Natural killer cell (primary cell): ENCODE data around the gene THSD1. TPM values are rescaled to one million over a fixed set of nuclear protein-coding genes. Genes with fewer than 3 reads are reported as not detected.

Experiments
- ATAC-seq, 3 donors: fragments of 150-1000 bp in 2 of 3; fragments of 200-7000 bp in 1 of 3; cut with Tn5 transposase; 1 replicate in 1 of 3; 2 replicates in 2 of 3; pipeline ENCODE4 v1.10.0; 2021; ENCODE audit warnings: mild to moderate bottlenecking in 2 of 3, moderate library complexity in 2 of 3
- DNase-seq, 2 donors: peaks; one replicate each; pipeline versions ENCODE4 v3.0.0 to v3.0.0-alpha.2; 2013 to 2021; ENCODE audit warnings: mixed read lengths in 1 of 2
- H3K27ac ChIP-seq: one replicate; pipeline ENCODE4 v1.5.1; 2013; ENCODE audit warnings: mild to moderate bottlenecking, low read length
- H3K27me3 ChIP-seq: one replicate; pipeline ENCODE4 v1.6.1; 2013; ENCODE audit warnings: low read length; ENCODE audit not compliant: control insufficient read depth, insufficient read depth
- H3K36me3 ChIP-seq: one replicate; pipeline ENCODE4 v1.6.1; 2013; ENCODE audit warnings: low read length; ENCODE audit not compliant: control insufficient read depth, insufficient read depth
- H3K4me1 ChIP-seq: one replicate; pipeline ENCODE4 v1.6.1; 2013; ENCODE audit warnings: low read length; ENCODE audit not compliant: control insufficient read depth, insufficient read depth
- H3K4me3 ChIP-seq: one replicate; pipeline ENCODE4 v1.5.1; 2013; ENCODE audit warnings: low read length
- H3K9me3 ChIP-seq: one replicate; pipeline ENCODE4 v1.6.1; 2013; ENCODE audit warnings: low read length; ENCODE audit not compliant: control insufficient read depth, insufficient read depth
- H3K27ac Mint-ChIP-seq, 2 donors: one replicate each; pipeline ENCODE4 v1.8.0; 2022; ENCODE audit warnings: mild to moderate bottlenecking in 2 of 2, mixed read lengths in 2 of 2, moderate library complexity in 1 of 2
- H3K27me3 Mint-ChIP-seq, 2 donors: one replicate each; pipeline ENCODE4 v1.8.0; 2022; ENCODE audit warnings: low read depth in 2 of 2, mixed read lengths in 2 of 2
- H3K36me3 Mint-ChIP-seq: one replicate; pipeline ENCODE4 v1.8.0; 2022; ENCODE audit warnings: mixed read lengths
- H3K4me1 Mint-ChIP-seq, 2 donors: one replicate each; pipeline ENCODE4 v1.8.0; 2022; ENCODE audit warnings: mixed read lengths in 2 of 2
- H3K4me3 Mint-ChIP-seq: one replicate; pipeline ENCODE4 v1.8.0; 2022; ENCODE audit warnings: mild to moderate bottlenecking, moderate library complexity, mixed read lengths
- H3K9me3 Mint-ChIP-seq, 2 donors: one replicate each; pipeline ENCODE4 v1.8.0; 2022; ENCODE audit warnings: mixed read lengths in 2 of 2
- CTCF ChIP-seq: fragments of 200-600 bp; IDR thresholded peaks from one replicate; pipeline ENCODE4 v1.8.0; 2022; ENCODE audit warnings: antibody characterized with exemption
- WGBS: methylation state at CpG from one replicate; pipeline ENCODE4 v1.1.7; 2013; ENCODE audit warnings: missing lambda C conversion rate; ENCODE audit not compliant: insufficient coverage; 5-methylcytosine and 5-hydroxymethylcytosine counted together
- intact Hi-C: fragments of 100-400 bp; cut with micrococcal nuclease; formaldehyde crosslinking; loops from one replicate; pipeline ENCODE4 v1.14.2; 2022
- total RNA-seq, 4 donors: library from RNA; stranded (reverse); fragments of 120-200 nt in 1 of 4; gene quantifications; one replicate each; pipeline versions ENCODE4 v1.2.3 to v1.2.4, GENCODE V29; 2013 to 2022

The THSD1 gene
- total RNA-seq, 3 donors from 2014 or later (not counting 1 experiment from before 2014, with no cell fraction given), result 0.61 to 1.2 (median 0.84) TPM

- ATAC-seq (no peak), DNase-seq (no peak)
- Histone ChIP-seq H3K4me3 (no peak overlapping the region), H3K4me1 (no peaks in the 10 kb centered on the region), H3K27ac (no peak overlapping the region), H3K9me3 (no peaks in the 10 kb centered on the region), H3K36me3 (no peaks in the 10 kb centered on the region), H3K27me3 (no peaks in the 10 kb centered on the region)
- intact Hi-C loops, result no loop called here
- TF ChIP-seq CTCF, result no peak
- H3K27ac Mint-ChIP-seq, result no peak overlapping the region
- no peaks in the 10 kb centered on the region for H3K4me1 Mint-ChIP-seq
- peaks cover 13 to 18% of the 10 kb centered on the region in 2 donors for H3K27me3 Mint-ChIP-seq
- no peak overlapping the region for H3K4me3 Mint-ChIP-seq
- 88% methylated on average over 4 of the region's 4 CpGs for WGBS
- no peaks in the 10 kb centered on the region for H3K36me3 Mint-ChIP-seq
- no peaks in the 10 kb centered on the region for H3K9me3 Mint-ChIP-seq
Observed at GRCh38 chr13:52361225-52361624, 44.7 kb downstream of the THSD1 start.

GRCh38 chr13:52359534-52359933 is 46.4 kb downstream of the THSD1 start:
- Mint-ChIP-seq H3K27me3 (peaks cover 13% of the 10 kb centered on the region in 2 donors), H3K36me3 (no peaks in the 10 kb centered on the region), H3K9me3 (no peaks in the 10 kb centered on the region), H3K27ac (no peak overlapping the region), H3K4me1 (no peaks in the 10 kb centered on the region), H3K4me3 (no peak overlapping the region)
- no peaks in the 10 kb centered on the region for H3K4me1 ChIP-seq
- 93% methylated on average over 3 of the region's 4 CpGs for WGBS
- H3K9me3 ChIP-seq, result no peaks in the 10 kb centered on the region
- H3K36me3 ChIP-seq, result no peaks in the 10 kb centered on the region
- intact Hi-C loops, result no loop called here
- no peak overlapping the region for H3K27ac ChIP-seq
- no peak overlapping the region for H3K4me3 ChIP-seq
- ATAC-seq, result no peak
- DNase-seq, result no peak
- no peaks in the 10 kb centered on the region for H3K27me3 ChIP-seq
- no peak for TF ChIP-seq CTCF

- Histone ChIP-seq H3K4me3 (no peak overlapping the region), H3K9me3 (no peaks in the 10 kb centered on the region), H3K4me1 (no peaks in the 10 kb centered on the region), H3K27ac (no peak overlapping the region), H3K36me3 (no peaks in the 10 kb centered on the region), H3K27me3 (no peaks in the 10 kb centered on the region)
- H3K9me3 Mint-ChIP-seq, result no peaks in the 10 kb centered on the region
- ATAC-seq (no peak), DNase-seq (no peak)
- no peak overlapping the region for H3K4me3 Mint-ChIP-seq
- no peak overlapping the region for H3K27ac Mint-ChIP-seq
- peaks cover 7 to 15% of the 10 kb centered on the region in 2 donors for H3K27me3 Mint-ChIP-seq
- no peaks in the 10 kb centered on the region for H3K36me3 Mint-ChIP-seq
- no peak for TF ChIP-seq CTCF
- no CpG with 5 or more reads among the region's 2 CpGs for WGBS
- no peaks in the 10 kb centered on the region for H3K4me1 Mint-ChIP-seq
- intact Hi-C loops, result no loop called here
Observed at GRCh38 chr13:52356327-52356726, 49.6 kb downstream of the THSD1 start.

GRCh38 chr13:52353193-52353592 is 52.8 kb downstream of the THSD1 start:
- no peak for TF ChIP-seq CTCF
- Mint-ChIP-seq H3K27ac (no peak overlapping the region), H3K9me3 (no peaks in the 10 kb centered on the region), H3K4me3 (no peak overlapping the region), H3K4me1 (no peaks in the 10 kb centered on the region), H3K36me3 (no peaks in the 10 kb centered on the region), H3K27me3 (peaks cover 7 to 10% of the 10 kb centered on the region in 2 donors)
- H3K27ac ChIP-seq, result no peak overlapping the region
- no peaks in the 10 kb centered on the region for H3K27me3 ChIP-seq
- intact Hi-C loops, result no loop called here
- no peak overlapping the region for H3K4me3 ChIP-seq
- H3K9me3 ChIP-seq, result no peaks in the 10 kb centered on the region
- DNase-seq (no peak), ATAC-seq (no peak)
- no peaks in the 10 kb centered on the region for H3K4me1 ChIP-seq
- 100% methylated on average over 1 of the region's 1 CpG for WGBS
- H3K36me3 ChIP-seq, result no peaks in the 10 kb centered on the region
